ENCODE data around the gene GDA. TPM values are rescaled to one million over a fixed set of nuclear protein-coding genes. Genes with fewer than 3 reads are reported as not detected.

GDA gene
- total and polyA plus RNA-seq, 2 experiments from 2014 or later: not detected

GRCh38 chr9:72199238-72199637 lies 50.0 kb downstream of the GDA start:
- H3K27me3 ChIP-seq (replicated peaks; ENCODE audit: insufficient read depth): 0 out of 2 replicates have a peak, but pooled peaks cover 4% of the 10 kb centered on the region
- in situ Hi-C loops (cut with MboI): no loop called here
- H3K79me2 ChIP-seq (ENCODE audit: insufficient read depth): no peaks in the 10 kb centered on the region
- no peaks in the 10 kb centered on the region for H4K20me1 ChIP-seq (ENCODE audit: insufficient read depth)
- H3K4me1 ChIP-seq (ENCODE audit: insufficient read depth): no peaks in the 10 kb centered on the region
- no peak overlapping the region for H3K4me2 ChIP-seq (ENCODE audit: unreplicated experiment)
- TF ChIP-seq EZH2phosphoT487 (IDR thresholded peaks at IDR 0.05; ENCODE audit: insufficient read depth, low read depth): no peak
- no peak for TF ChIP-seq EZH2 (IDR thresholded peaks at IDR 0.05; ENCODE audit: insufficient read depth, poor library complexity, severe bottlenecking)
- H3K36me3 ChIP-seq (ENCODE audit: low read depth): no peaks in the 10 kb centered on the region
- no peak overlapping the region for H3K4me3 ChIP-seq
- no peak for DNase-seq
- H2AFZ ChIP-seq: no peak overlapping the region
- H3K9me2 ChIP-seq (ENCODE audit: insufficient read depth): no peaks in the 10 kb centered on the region
- H3F3A ChIP-seq (ENCODE audit: insufficient read depth): no peaks in the 10 kb centered on the region
- WGBS, 2 experiments (ENCODE audit: low coverage in 1 of 2, low lambda C conversion rate in 2 of 2, missing lambda C conversion rate in 2 of 2): 69 to 71% methylated on average over 3 of the region's 3 CpGs
- H3K9ac ChIP-seq: no peak overlapping the region
- H3K9me3 ChIP-seq (ENCODE audit: low read depth): no peaks in the 10 kb centered on the region
- no peak overlapping the region for H3K27ac ChIP-seq

GRCh38 chr9:72200452-72200851 lies 51.2 kb downstream of the GDA start:
- Histone ChIP-seq H3K4me1 (ENCODE audit: insufficient read depth) (no peaks in the 10 kb centered on the region), H3K79me2 (ENCODE audit: insufficient read depth) (no peaks in the 10 kb centered on the region), H3K4me3 (no peak overlapping the region), H4K20me1 (ENCODE audit: insufficient read depth) (no peaks in the 10 kb centered on the region), H3K27ac (no peak overlapping the region), H3K36me3 (ENCODE audit: low read depth) (no peaks in the 10 kb centered on the region), H3K9me2 (ENCODE audit: insufficient read depth) (no peaks in the 10 kb centered on the region), H3K4me2 (ENCODE audit: unreplicated experiment) (no peak overlapping the region), H3F3A (ENCODE audit: insufficient read depth) (no peaks in the 10 kb centered on the region), H3K27me3 (replicated peaks; ENCODE audit: insufficient read depth) (0 out of 2 replicates have a peak, but pooled peaks cover 4% of the 10 kb centered on the region), H3K9ac (no peak overlapping the region), H2AFZ (no peak overlapping the region), H3K9me3 (ENCODE audit: low read depth) (no peaks in the 10 kb centered on the region)
- TF ChIP-seq EZH2 (IDR thresholded peaks at IDR 0.05; ENCODE audit: insufficient read depth, poor library complexity, severe bottlenecking) (no peak), EZH2phosphoT487 (IDR thresholded peaks at IDR 0.05; ENCODE audit: insufficient read depth, low read depth) (no peak)
- in situ Hi-C loops (cut with MboI): no loop called here
- DNase-seq: no peak
- 67% methylated on average over 6 of the region's 6 CpGs for WGBS, 2 experiments (ENCODE audit: low coverage in 1 of 2, low lambda C conversion rate in 2 of 2, missing lambda C conversion rate in 2 of 2)

GRCh38 chr9:72202009-72202408 lies 52.8 kb downstream of the GDA start:
- Histone ChIP-seq H3K9me2 (ENCODE audit: insufficient read depth) (no peaks in the 10 kb centered on the region), H2AFZ (no peak overlapping the region), H3K4me2 (ENCODE audit: unreplicated experiment) (no peak overlapping the region), H4K20me1 (ENCODE audit: insufficient read depth) (no peaks in the 10 kb centered on the region), H3K4me1 (ENCODE audit: insufficient read depth) (no peaks in the 10 kb centered on the region), H3K4me3 (no peak overlapping the region), H3K9ac (no peak overlapping the region), H3K79me2 (ENCODE audit: insufficient read depth) (no peaks in the 10 kb centered on the region), H3F3A (ENCODE audit: insufficient read depth) (no peaks in the 10 kb centered on the region), H3K9me3 (ENCODE audit: low read depth) (no peaks in the 10 kb centered on the region), H3K36me3 (ENCODE audit: low read depth) (no peaks in the 10 kb centered on the region), H3K27ac (no peak overlapping the region), H3K27me3 (replicated peaks; ENCODE audit: insufficient read depth) (0 out of 2 replicates have a peak, but pooled peaks cover 4% of the 10 kb centered on the region)
- no peak for TF ChIP-seq EZH2 (IDR thresholded peaks at IDR 0.05; ENCODE audit: insufficient read depth, poor library complexity, severe bottlenecking)
- no peak for TF ChIP-seq EZH2phosphoT487 (IDR thresholded peaks at IDR 0.05; ENCODE audit: insufficient read depth, low read depth)
- 29 to 40% methylated on average over 5 of the region's 5 CpGs for WGBS, 2 experiments (ENCODE audit: low coverage in 1 of 2, low lambda C conversion rate in 2 of 2, missing lambda C conversion rate in 2 of 2)
- in situ Hi-C loops (cut with MboI): no loop called here
- no peak for DNase-seq

DNA sequence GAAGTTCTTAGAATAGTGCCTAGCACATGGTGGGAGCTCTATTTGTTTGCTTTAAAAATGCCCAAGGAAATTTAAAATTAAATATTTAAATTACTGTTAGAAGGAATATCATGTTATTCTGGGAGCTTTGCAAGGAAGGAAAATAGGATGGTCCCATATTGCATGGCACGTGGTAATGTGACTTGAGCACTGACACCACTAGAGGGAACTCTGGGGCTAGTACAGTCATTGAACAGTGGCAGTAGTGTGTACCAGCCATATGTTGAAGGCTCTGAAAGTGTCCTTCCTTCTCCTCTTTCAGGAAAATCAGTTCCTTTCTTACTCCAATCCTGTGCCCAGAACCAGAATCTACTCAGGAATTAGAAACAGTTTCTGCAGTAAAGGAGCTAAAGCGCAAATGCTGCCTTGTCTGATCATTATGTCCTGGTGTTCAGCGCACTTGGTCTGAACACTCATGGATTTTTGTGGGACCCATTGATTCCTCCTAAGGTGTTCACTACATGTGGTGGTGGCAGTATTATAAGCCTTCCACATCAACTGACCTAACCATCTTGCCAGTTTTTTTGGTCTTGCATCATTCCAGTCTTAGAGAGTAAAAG lies 54.1 kb downstream of the GDA start:
- H3K27ac ChIP-seq: no peak overlapping the region
- in situ Hi-C loops (cut with MboI): no loop called here
- H3K4me1 ChIP-seq (ENCODE audit: insufficient read depth): no peaks in the 10 kb centered on the region
- no peak overlapping the region for H3K4me2 ChIP-seq (ENCODE audit: unreplicated experiment)
- no peaks in the 10 kb centered on the region for H3K79me2 ChIP-seq (ENCODE audit: insufficient read depth)
- TF ChIP-seq EZH2phosphoT487 (IDR thresholded peaks at IDR 0.05; ENCODE audit: insufficient read depth, low read depth) (no peak), EZH2 (IDR thresholded peaks at IDR 0.05; ENCODE audit: insufficient read depth, poor library complexity, severe bottlenecking) (no peak)
- no peaks in the 10 kb centered on the region for H3K9me2 ChIP-seq (ENCODE audit: insufficient read depth)
- H3K27me3 ChIP-seq (replicated peaks; ENCODE audit: insufficient read depth): 0 out of 2 replicates have a peak, but pooled peaks cover 4% of the 10 kb centered on the region
- no peaks in the 10 kb centered on the region for H3K9me3 ChIP-seq (ENCODE audit: low read depth)
- H2AFZ ChIP-seq: no peak overlapping the region
- H3K4me3 ChIP-seq: no peak overlapping the region
- no peaks in the 10 kb centered on the region for H4K20me1 ChIP-seq (ENCODE audit: insufficient read depth)
- H3K9ac ChIP-seq: no peak overlapping the region
- DNase-seq: peak; percentile 56
- H3K36me3 ChIP-seq (ENCODE audit: low read depth): no peaks in the 10 kb centered on the region
- 61 to 68% methylated on average over 3 of the region's 3 CpGs for WGBS, 2 experiments (ENCODE audit: low coverage in 1 of 2, low lambda C conversion rate in 2 of 2, missing lambda C conversion rate in 2 of 2)
- H3F3A ChIP-seq (ENCODE audit: insufficient read depth): no peaks in the 10 kb centered on the region

All from GM23248 (cell line).